ENCODE data around the gene CTBS.

Gene CTBS

DNA sequence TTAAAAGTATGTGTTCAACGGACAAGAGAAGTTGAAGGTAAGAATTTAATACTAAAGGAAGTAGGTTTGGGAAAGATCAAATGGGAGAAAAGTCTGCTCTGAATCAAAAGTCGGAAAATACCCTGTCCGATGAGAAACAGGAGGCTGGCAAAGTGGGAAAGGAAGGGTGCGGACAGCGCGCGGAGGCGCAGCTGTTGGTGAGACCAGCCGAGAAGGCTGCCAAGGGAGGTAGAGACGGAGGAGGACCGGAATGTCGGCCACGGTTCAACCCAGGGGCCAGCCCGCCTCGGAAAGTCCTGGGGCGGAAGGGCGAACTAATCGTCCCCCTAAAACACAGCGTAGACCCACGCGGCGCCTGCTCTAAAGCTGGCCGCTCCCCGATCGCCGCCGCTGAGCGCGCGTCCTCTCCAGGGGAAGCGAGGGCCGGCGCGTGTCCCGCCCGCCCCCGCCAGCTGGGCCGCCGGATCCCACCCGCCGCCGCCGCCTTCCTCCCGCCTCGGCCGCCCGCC is 68.7 kb downstream of the CTBS start:
- no peak for DNase-seq

DNA sequence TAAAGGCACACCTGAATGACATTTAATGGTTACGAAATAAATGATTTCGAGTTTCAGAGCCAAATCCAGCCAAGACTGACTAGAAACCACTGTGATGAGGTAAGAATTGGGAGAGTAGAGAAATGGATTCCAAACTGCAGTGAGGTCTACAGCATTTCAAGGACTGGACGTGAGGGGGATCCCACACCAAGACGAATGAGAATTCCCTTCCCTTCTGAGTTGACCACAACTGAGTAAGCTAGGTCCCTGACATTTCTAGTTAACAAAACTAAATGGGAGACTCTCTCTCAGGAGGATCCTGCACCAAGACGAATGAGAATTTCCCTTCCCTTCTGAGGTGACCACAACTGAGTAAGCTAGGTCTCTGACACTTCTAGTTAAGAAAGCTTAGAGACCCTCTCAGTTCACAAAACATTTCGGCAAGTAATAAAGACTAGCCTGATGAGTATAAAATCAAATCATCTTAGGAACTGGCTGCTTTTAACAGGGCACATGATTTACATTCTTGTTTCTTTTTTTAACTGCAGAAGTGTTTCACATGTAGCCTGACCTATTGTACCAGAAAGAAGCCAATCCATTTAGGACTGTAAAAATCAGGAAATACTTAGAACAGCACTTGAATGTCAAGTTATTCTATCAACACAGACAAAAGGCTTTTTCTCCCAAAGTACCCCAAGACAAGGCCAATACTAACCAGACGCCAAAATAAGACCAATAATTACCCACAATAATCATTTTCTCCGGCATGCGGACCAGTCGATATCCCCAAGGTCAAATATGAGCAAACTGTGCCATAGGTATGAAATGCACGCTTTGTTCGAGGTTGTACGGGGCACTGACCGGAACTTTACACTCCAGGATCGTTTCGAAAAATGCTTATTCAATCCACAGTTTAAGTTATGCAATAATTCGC is 69.4 kb downstream of the CTBS start:
- DNase-seq = no peak

GRCh38 chr1:84502927-84503326 is 71.3 kb downstream of the CTBS start:
- no peak for DNase-seq

Measured in NCI-H1436 treated with DMSO at 0.1 percent for 48 hours (cell line).